H1 (cell line): Measurements from ENCODE around the gene C16orf90. TPM values are rescaled to one million over a fixed set of nuclear protein-coding genes. Genes with fewer than 3 reads are reported as not detected.

Source experiments
- CTCF ChIA-PET: fragments of 300-600 bp; sonication (Branson Sonifier 250); formaldehyde crosslinking; loops from one replicate; lab custom pipeline; 2021; ENCODE audit not compliant: partially characterized antibody; lab: Charles Lee
- POLR2A ChIA-PET: fragments of 300-600 bp; sonication (Branson Sonifier 250); formaldehyde crosslinking; loops from one replicate; lab custom pipeline; 2021; ENCODE audit warnings: inconsistent platforms; ENCODE audit not compliant: partially characterized antibody; lab: Charles Lee
- DNase-seq, 2 experiments: peaks; one replicate each; pipeline versions ENCODE4 v3.0.0 to v3.0.0-alpha.2; 2010 to 2022; ENCODE audit warnings: low spot score in 2 of 2, low read depth in 1 of 2, mixed read lengths in 1 of 2
- FAIRE-seq: peaks from 2 replicates; lab custom pipeline; 2011; peaks lifted over from hg19 to GRCh38; lab: Jason Lieb, UNC
- H2AFZ ChIP-seq: 2 replicates; pipeline ENCODE4 v1.8.1; 2012; ENCODE audit warnings: low read length, inconsistent platforms
- H2AK5ac ChIP-seq: 2 replicates; pipeline ENCODE4 v1.6.1; 2013; ENCODE audit warnings: low read depth, low read length
- H2BK120ac ChIP-seq: replicated peaks from 2 replicates; pipeline ENCODE3; 2013; ENCODE audit warnings: low read depth, low read length, inconsistent platforms
- H2BK12ac ChIP-seq: 2 replicates; pipeline ENCODE4 v1.6.1; 2013; ENCODE audit warnings: low read depth, low read length
- H2BK15ac ChIP-seq: 2 replicates; pipeline ENCODE4 v1.6.1; 2013; ENCODE audit warnings: low read length
- H2BK20ac ChIP-seq: 2 replicates; pipeline ENCODE4 v1.6.1; 2013; ENCODE audit warnings: low read length
- H2BK5ac ChIP-seq: 2 replicates; pipeline ENCODE4 v1.6.1; 2013; ENCODE audit warnings: low read depth, low read length
- H3K14ac ChIP-seq: 2 replicates; pipeline ENCODE4 v1.6.1; 2013; ENCODE audit warnings: inconsistent platforms; ENCODE audit not compliant: insufficient read length
- H3K18ac ChIP-seq: 2 replicates; pipeline ENCODE4 v1.6.1; 2013; ENCODE audit warnings: low read length; ENCODE audit errors: extremely low read depth
- H3K23ac ChIP-seq: 2 replicates; pipeline ENCODE4 v1.6.1; 2013; ENCODE audit warnings: inconsistent platforms; ENCODE audit not compliant: insufficient read length
- H3K23me2 ChIP-seq: 2 replicates; pipeline ENCODE4 v1.6.1; 2013; ENCODE audit warnings: low read depth, low read length
- H3K27ac ChIP-seq: 2 replicates; pipeline ENCODE4 v1.6.1; 2011; ENCODE audit warnings: low read depth, low read length, inconsistent platforms
- H3K27me3 ChIP-seq, 4 experiments: replicated peaks in 1 of 4; 1 replicate in 1 of 4; 2 replicates in 3 of 4; pipeline versions ENCODE4 v1.6.1 to v1.8.1; 2011 to 2013; ENCODE audit warnings: low read length in 3 of 4, mild to moderate bottlenecking in 3 of 4, inconsistent platforms in 2 of 4, mixed read lengths in 2 of 4, moderate library complexity in 1 of 4; ENCODE audit not compliant: control insufficient read depth in 3 of 4, insufficient read depth in 3 of 4; ENCODE audit errors: extremely low read depth in 1 of 4
- H3K36me3 ChIP-seq, 4 experiments: 2 replicates each; pipeline versions ENCODE4 v1.6.1 to v1.8.1; 2011 to 2013; ENCODE audit warnings: mild to moderate bottlenecking in 4 of 4, low read length in 3 of 4, moderate library complexity in 2 of 4, control low read depth in 1 of 4, inconsistent platforms in 1 of 4; ENCODE audit not compliant: insufficient read depth in 4 of 4, control insufficient read depth in 2 of 4
- H3K4ac ChIP-seq: replicated peaks from 2 replicates; pipeline ENCODE3; 2013; ENCODE audit warnings: low read length, low read depth, mixed read lengths, inconsistent platforms; ENCODE audit not compliant: insufficient read length
- H3K4me1 ChIP-seq, 4 experiments: replicated peaks in 1 of 4; 1 replicate in 1 of 4; 2 replicates in 3 of 4; pipeline versions ENCODE4 v1.6.1 to v1.8.1; 2011 to 2013; ENCODE audit warnings: low read length in 3 of 4, inconsistent platforms in 2 of 4, mixed read lengths in 1 of 4; ENCODE audit not compliant: insufficient read depth in 4 of 4, control insufficient read depth in 3 of 4
- H3K4me2 ChIP-seq, 2 experiments: 2 replicates each; pipeline versions ENCODE4 v1.6.1 to v1.8.1; 2011 to 2013; ENCODE audit warnings: low read depth in 2 of 2, low read length in 2 of 2, control low read depth in 1 of 2, inconsistent platforms in 1 of 2, mild to moderate bottlenecking in 1 of 2; ENCODE audit not compliant: insufficient read depth in 1 of 2
- H3K4me3 ChIP-seq, 4 experiments: fragments of 200-600, 300-600 bp in 1 of 4; sonication (generic), shearing (Covaris generic), sonication (Bioruptor Twin) in 1 of 4; 2 replicates each; pipeline versions ENCODE4 v1.5.1 to v1.8.1; 2011 to 2016; ENCODE audit warnings: low read length in 4 of 4, low read depth in 3 of 4, control low read depth in 2 of 4, inconsistent platforms in 2 of 4, mild to moderate bottlenecking in 2 of 4, mixed read lengths in 1 of 4, moderate library complexity in 1 of 4; ENCODE audit not compliant: insufficient read depth in 2 of 4; ENCODE audit errors: extremely low read depth in 1 of 4
- H3K56ac ChIP-seq: replicated peaks from 2 replicates; pipeline ENCODE3; 2013; ENCODE audit warnings: low read depth, mild to moderate bottlenecking, mixed read lengths, low read length, inconsistent platforms; ENCODE audit not compliant: insufficient read length
- H3K79me1 ChIP-seq: 2 replicates; pipeline ENCODE4 v1.6.1; 2013; ENCODE audit warnings: low read depth, low read length, control low read depth
- H3K79me2 ChIP-seq, 2 experiments: 2 replicates each; pipeline versions ENCODE4 v1.6.1 to v1.8.1; 2012 to 2013; ENCODE audit warnings: low read length in 2 of 2, mild to moderate bottlenecking in 2 of 2, inconsistent platforms in 1 of 2; ENCODE audit not compliant: insufficient read depth in 2 of 2, control insufficient read depth in 1 of 2
- H3K9ac ChIP-seq, 4 experiments: replicated peaks in 1 of 4; 1 replicate in 1 of 4; 2 replicates in 3 of 4; pipeline versions ENCODE4 v1.6.1 to v1.8.1; 2011 to 2013; ENCODE audit warnings: low read depth in 3 of 4, low read length in 3 of 4, control low read depth in 2 of 4, mild to moderate bottlenecking in 2 of 4, moderate library complexity in 2 of 4, inconsistent platforms in 1 of 4; ENCODE audit errors: extremely low read depth in 1 of 4
- H3K9me3 ChIP-seq, 2 experiments: 2 replicates each; pipeline versions ENCODE4 v1.6.1 to v1.8.1; 2012 to 2013; ENCODE audit warnings: mild to moderate bottlenecking in 2 of 2, moderate library complexity in 2 of 2, control low read depth in 1 of 2, inconsistent platforms in 1 of 2, low read depth in 1 of 2, low read length in 1 of 2, mixed read lengths in 1 of 2; ENCODE audit not compliant: insufficient read depth in 2 of 2
- H4K20me1 ChIP-seq, 2 experiments: replicated peaks in 1 of 2; 2 replicates each; pipeline versions ENCODE3 to v1.8.1; 2011 to 2013; ENCODE audit warnings: inconsistent platforms in 2 of 2, low read length in 2 of 2, mild to moderate bottlenecking in 1 of 2; ENCODE audit not compliant: insufficient read depth in 2 of 2, control insufficient read depth in 1 of 2
- H4K5ac ChIP-seq: 2 replicates; pipeline ENCODE4 v1.6.1; 2013; ENCODE audit warnings: low read length, low read depth, mixed read lengths, inconsistent platforms; ENCODE audit not compliant: insufficient read length
- H4K8ac ChIP-seq: 2 replicates; pipeline ENCODE4 v1.8.0; 2013; ENCODE audit warnings: mild to moderate bottlenecking, moderate library complexity, low read length, inconsistent platforms; ENCODE audit not compliant: insufficient read depth; ENCODE audit errors: extremely low read depth
- H4K91ac ChIP-seq: replicated peaks from 2 replicates; pipeline ENCODE3; 2013; ENCODE audit warnings: low read length, mixed read lengths, inconsistent platforms; ENCODE audit not compliant: insufficient read length
- CBX5 ChIP-seq: fragments of 300-800, 300-1000 bp; sonication (generic); IDR thresholded peaks from 2 replicates; pipeline ENCODE4 v1.7.1; 2016; ENCODE audit warnings: antibody characterized with exemption, low read length, low read depth
- CTBP2 ChIP-seq: IDR thresholded peaks from 2 replicates; pipeline ENCODE4 v1.7.0; 2011; ENCODE audit warnings: borderline replicate concordance, mild to moderate bottlenecking, moderate library complexity, mixed read lengths, low read length; ENCODE audit not compliant: insufficient read depth, insufficient read length
- GABPA ChIP-seq: IDR thresholded peaks from 2 replicates; pipeline ENCODE4 v1.6.1; 2011; ENCODE audit warnings: mild to moderate bottlenecking, low read length, moderate library complexity, borderline replicate concordance; ENCODE audit not compliant: insufficient read depth
- PHF8 ChIP-seq: fragments of 200-600 bp; sonication (generic); conservative IDR thresholded peaks from 2 replicates; pipeline ENCODE4 v1.7.1; 2012; ENCODE audit warnings: low read depth, mild to moderate bottlenecking, inconsistent platforms, low read length, moderate library complexity
- POU5F1 ChIP-seq: IDR thresholded peaks from 2 replicates; pipeline ENCODE4 v1.6.1; 2011; ENCODE audit warnings: low read depth, mild to moderate bottlenecking, low read length, moderate library complexity
- SAP30 ChIP-seq: fragments of 300-600 bp; sonication (generic); IDR thresholded peaks from 2 replicates; pipeline ENCODE4 v1.7.1; 2012; ENCODE audit warnings: low read length, moderate library complexity, mild to moderate bottlenecking, inconsistent platforms; ENCODE audit not compliant: insufficient read depth, insufficient replicate concordance
- TAF1 ChIP-seq: IDR thresholded peaks from 2 replicates; pipeline ENCODE4 v1.6.1; 2011; ENCODE audit warnings: mild to moderate bottlenecking, low read depth, low read length
- TAF7 ChIP-seq: optimal IDR thresholded peaks from 2 replicates; pipeline ENCODE3; 2011; ENCODE audit warnings: low read depth, mild to moderate bottlenecking, inconsistent platforms, low read length, moderate library complexity, borderline replicate concordance
- WGBS, 2 experiments: shearing (Covaris generic) in 1 of 2; methylation state at CpG; one replicate each; pipeline versions ENCODE4 v1.1.6 to v1.1.7; 2013 to 2015; ENCODE audit warnings: low lambda C conversion rate in 2 of 2, mixed read lengths in 2 of 2, inconsistent platforms in 1 of 2, low coverage in 1 of 2, missing lambda C conversion rate in 1 of 2; ENCODE audit not compliant: insufficient replicate concordance in 2 of 2, insufficient coverage in 1 of 2, insufficient read length in 1 of 2; ENCODE audit errors: extremely low coverage in 1 of 2, missing lambda C conversion rate in 1 of 2; 5-methylcytosine and 5-hydroxymethylcytosine counted together
- polyA plus RNA-seq, 7 experiments: library from polyadenylated mRNA; depleted of rRNA in 3 of 7; stranded (reverse) in 5 of 7; unstranded in 2 of 7; fragments of >200 nt in 5 of 7; fragments of 200-250 nt in 2 of 7; gene quantifications; 1 replicate in 5 of 7; 2 replicates in 1 of 7; 4 replicates in 1 of 7; pipeline versions ENCODE4 v1.2.1 to v1.2.3, GENCODE V29; 2011 to 2013; ENCODE audit warnings: missing spikeins in 2 of 7, mixed read lengths in 2 of 7
- total RNA-seq: library from RNA; stranded (reverse); fragmentation: NEBNext Ultra II Directional; extraction: Animal tissue kit (Norgen Biotek cat#: 25700); gene quantifications from 2 replicates; pipeline ENCODE4 v1.2.1, GENCODE V29; 2021
- TF ChIP-seq, protein P1 (sequence below), 3 experiments: IDR thresholded peaks; 1 replicate in 2 of 3; 2 replicates in 1 of 3; pipeline versions ENCODE4 v1.5.1 to v1.6.1; 2011; ENCODE audit warnings: low read length in 3 of 3, mild to moderate bottlenecking in 3 of 3, inconsistent platforms in 2 of 3, low read depth in 1 of 3, moderate library complexity in 1 of 3; ENCODE audit not compliant: insufficient read depth in 1 of 3; ENCODE audit errors: control extremely low read depth in 1 of 3

C16orf90 gene
- total and polyA plus RNA-seq, 2 of the 8 experiments (the other 6 are each of a cell fraction or from before 2014, with no cell fraction given): not detected

DNA sequence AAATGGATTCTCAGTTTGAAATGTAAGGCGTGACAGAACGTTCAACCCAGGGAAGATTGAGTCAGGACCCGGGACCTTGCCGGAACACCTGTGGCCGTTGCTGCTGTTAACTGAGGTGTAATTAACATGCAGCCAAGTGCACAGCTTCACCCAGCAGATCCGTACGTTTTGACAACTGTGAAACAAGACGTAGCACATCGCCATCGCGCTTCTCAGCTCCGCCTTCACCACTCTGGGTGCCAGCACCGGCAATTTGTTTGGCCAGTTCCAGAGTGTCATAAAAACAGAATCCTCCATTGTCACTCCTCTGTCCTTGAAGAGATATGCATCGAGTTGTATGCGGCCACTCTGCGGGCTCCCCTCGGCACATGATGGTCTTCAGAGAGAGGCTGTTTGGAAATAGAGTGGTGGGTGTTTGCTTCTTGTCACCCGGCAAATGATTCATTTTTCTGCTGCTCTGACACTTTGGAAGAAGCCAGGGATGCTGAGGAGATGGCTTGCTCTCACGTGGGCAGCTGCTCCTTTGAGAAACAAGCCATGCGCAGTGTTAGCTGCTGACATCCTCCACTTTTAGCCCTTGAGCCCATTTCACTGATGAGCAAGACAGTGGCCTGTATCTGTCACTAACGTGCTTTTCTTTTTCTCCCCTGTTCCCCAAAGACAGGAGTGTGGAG is 29.2 kb downstream of the C16orf90 start:
- Histone ChIP-seq H4K5ac (no peak overlapping the region), H2BK5ac (no peak overlapping the region), H2BK120ac (no peak overlapping the region), H2BK15ac (no peak overlapping the region), H3K56ac (no peak overlapping the region), H3K23me2 (no peaks in the 10 kb centered on the region), H4K8ac (no peak overlapping the region), H3K4me3 (no peak overlapping the region), H3K4me1 (peaks cover 2 to 27% (median 11%) of the 10 kb centered on the region in 4 experiments), H2BK12ac (no peak overlapping the region), H3K36me3 (peaks cover 0 to 3% (median 0%) of the 10 kb centered on the region in 4 experiments; a peak in 2 of 8 replicates), H3K79me1 (peaks cover 37% of the 10 kb centered on the region), H3K23ac (no peak overlapping the region), H3K14ac (no peak overlapping the region), H2AK5ac (no peak overlapping the region), H3K27ac (no peak overlapping the region), H3K79me2 (peaks cover 18 to 99% of the 10 kb centered on the region in 2 experiments), H3K9ac (no peak overlapping the region), H2AFZ (no peak overlapping the region), H4K20me1 (peaks cover 15 to 20% of the 10 kb centered on the region in 2 experiments), H3K4ac (no peak overlapping the region), H3K4me2 (no peak overlapping the region), H4K91ac (no peak overlapping the region), H3K9me3 (no peaks in the 10 kb centered on the region), H3K18ac (no peak overlapping the region), H2BK20ac (no peak overlapping the region), H3K27me3 (no peaks in the 10 kb centered on the region)
- POLR2A ChIA-PET: interaction anchor here (1.5 kb wide), 1 partner anchor 9 kb away, joined by 6 read pairs; no protein-coding TSS in a partner anchor
- DNase-seq (no peak), FAIRE-seq (no peak)
- CTCF ChIA-PET: interaction anchor here (0.8 to 1.1 kb wide), 2 partner anchors 24 to 295 kb away, joined by 3 to 4 read pairs; no protein-coding TSS in a partner anchor
- WGBS, 2 experiments: 92% methylated on average over 21 of the region's 21 CpGs; no CpG with 5 or more reads in 1 of the 2 experiments
- no peak for TF ChIP-seq POU5F1
- TF ChIP-seq CBX5: no peak
- TF ChIP-seq PHF8: no peak
- no peak for TF ChIP-seq CTBP2
- TF ChIP-seq, protein P1, sequence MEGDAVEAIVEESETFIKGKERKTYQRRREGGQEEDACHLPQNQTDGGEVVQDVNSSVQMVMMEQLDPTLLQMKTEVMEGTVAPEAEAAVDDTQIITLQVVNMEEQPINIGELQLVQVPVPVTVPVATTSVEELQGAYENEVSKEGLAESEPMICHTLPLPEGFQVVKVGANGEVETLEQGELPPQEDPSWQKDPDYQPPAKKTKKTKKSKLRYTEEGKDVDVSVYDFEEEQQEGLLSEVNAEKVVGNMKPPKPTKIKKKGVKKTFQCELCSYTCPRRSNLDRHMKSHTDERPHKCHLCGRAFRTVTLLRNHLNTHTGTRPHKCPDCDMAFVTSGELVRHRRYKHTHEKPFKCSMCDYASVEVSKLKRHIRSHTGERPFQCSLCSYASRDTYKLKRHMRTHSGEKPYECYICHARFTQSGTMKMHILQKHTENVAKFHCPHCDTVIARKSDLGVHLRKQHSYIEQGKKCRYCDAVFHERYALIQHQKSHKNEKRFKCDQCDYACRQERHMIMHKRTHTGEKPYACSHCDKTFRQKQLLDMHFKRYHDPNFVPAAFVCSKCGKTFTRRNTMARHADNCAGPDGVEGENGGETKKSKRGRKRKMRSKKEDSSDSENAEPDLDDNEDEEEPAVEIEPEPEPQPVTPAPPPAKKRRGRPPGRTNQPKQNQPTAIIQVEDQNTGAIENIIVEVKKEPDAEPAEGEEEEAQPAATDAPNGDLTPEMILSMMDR (IDR thresholded peaks at IDR 0.05; ENCODE audit: control extremely low read depth in 1 of 3, insufficient read depth in 1 of 3, low read depth in 1 of 3, low read length in 3 of 3): no peak
- TF ChIP-seq TAF7: no peak
- no peak for TF ChIP-seq GABPA
- TF ChIP-seq TAF1: no peak
- TF ChIP-seq SAP30: no peak
